WI38 (cell line): ENCODE measurements around the gene LEF1.
"Not testable (repeated sequence)": the region's sequence is repeated elsewhere in the genome, so short reads cannot be mapped to it uniquely, and the experiment has no call there.

Experiments used
- H3K4me3 ChIP-seq: 2 replicates; pipeline ENCODE4 v1.5.1; 2011; ENCODE audit warnings: low read depth, mild to moderate bottlenecking, control low read depth, low read length
- CTCF ChIP-seq: IDR thresholded peaks from 2 replicates; pipeline ENCODE4 v1.5.1; 2012; ENCODE audit warnings: low read depth, mild to moderate bottlenecking, control low read depth, low read length

LEF1 gene

GRCh38 chr4:108024085-108024877 lies 144.5 kb downstream of the LEF1 start:
- TF ChIP-seq CTCF: no peak

GRCh38 chr4:108018884-108019187 lies 149.9 kb downstream of the LEF1 start:
- H3K4me3 ChIP-seq: no peak overlapping the region
- no peak for TF ChIP-seq CTCF

More at GRCh38 chr4:108024085-108024877, 144.5 kb downstream of the LEF1 start:
- no peak overlapping the region for H3K4me3 ChIP-seq

- H3K4me3 ChIP-seq: no peak overlapping the region
- peak; percentile 63 for TF ChIP-seq CTCF
These were observed 150.5 kb downstream of the LEF1 start for GRCh38 chr4:108018040-108018883.

- TF ChIP-seq CTCF: no peak
- no peak overlapping the region for H3K4me3 ChIP-seq
These were observed 154.8 kb downstream of the LEF1 start for GRCh38 chr4:108013955-108014354.

- TF ChIP-seq CTCF: no peak
- H3K4me3 ChIP-seq: no peak overlapping the region
These were observed 155.4 kb downstream of the LEF1 start for GRCh38 chr4:108013327-108013726.

GRCh38 chr4:108012382-108012781 lies 156.3 kb downstream of the LEF1 start:
- not testable (repeated sequence) for H3K4me3 ChIP-seq

- TF ChIP-seq CTCF: no peak
- no peak overlapping the region for H3K4me3 ChIP-seq
These were observed 158.6 kb downstream of the LEF1 start for GRCh38 chr4:108010167-108010566.
